Measurements from ENCODE around the gene MEOX2.

Gene MEOX2

GRCh38 chr7:15686295-15686956 lies at the start of gene MEOX2:
TSS of gene MEOX2 (minus strand) at chr7:15686683. CDS start at chr7:15686402, 281 bp downstream.
- no peaks in the 10 kb centered on the region for H3K36me3 Mint-ChIP-seq
- H3K27me3 Mint-ChIP-seq, result peaks cover 35% of the 10 kb centered on the region
- CTCF ChIA-PET, result no interaction called here
- no peak within 1 kb of the TSS for H3K4me3 Mint-ChIP-seq
- no peak for DNase-seq
- no peaks in the 10 kb centered on the region for H3K4me1 Mint-ChIP-seq
- H3K9me3 Mint-ChIP-seq, result no peaks in the 10 kb centered on the region
- H3K27ac Mint-ChIP-seq, result peak within 1 kb of the TSS; percentile 62

- no peak for DNase-seq
- CTCF ChIA-PET, result no interaction called here
Observed at GRCh38 chr7:15729746-15730145, 43.3 kb upstream of the MEOX2 start.

GRCh38 chr7:15725051-15725450 lies 38.6 kb upstream of the MEOX2 start:
- no peaks in the 10 kb centered on the region for H3K4me1 Mint-ChIP-seq
- CTCF ChIA-PET, result no interaction called here
- no peaks in the 10 kb centered on the region for H3K9me3 Mint-ChIP-seq
- DNase-seq, result no peak
- no peaks in the 10 kb centered on the region for H3K27me3 Mint-ChIP-seq
- no peak overlapping the region for H3K4me3 Mint-ChIP-seq
- no peak overlapping the region for H3K27ac Mint-ChIP-seq
- no peaks in the 10 kb centered on the region for H3K36me3 Mint-ChIP-seq

More at GRCh38 chr7:15729746-15730145, 43.3 kb upstream of the MEOX2 start:
- Mint-ChIP-seq H3K27ac (no peak overlapping the region), H3K4me1 (no peaks in the 10 kb centered on the region), H3K4me3 (no peak overlapping the region), H3K27me3 (no peaks in the 10 kb centered on the region), H3K9me3 (no peaks in the 10 kb centered on the region), H3K36me3 (no peaks in the 10 kb centered on the region)

GRCh38 chr7:15723841-15724240 lies 37.4 kb upstream of the MEOX2 start:
- Mint-ChIP-seq H3K4me1 (no peaks in the 10 kb centered on the region), H3K36me3 (no peaks in the 10 kb centered on the region), H3K27ac (no peak overlapping the region), H3K4me3 (no peak overlapping the region), H3K27me3 (no peaks in the 10 kb centered on the region), H3K9me3 (no peaks in the 10 kb centered on the region)
- CTCF ChIA-PET, result no interaction called here
- no peak for DNase-seq

- Mint-ChIP-seq H3K9me3 (no peaks in the 10 kb centered on the region), H3K27ac (no peak overlapping the region), H3K36me3 (no peaks in the 10 kb centered on the region), H3K27me3 (no peaks in the 10 kb centered on the region), H3K4me1 (no peaks in the 10 kb centered on the region), H3K4me3 (no peak overlapping the region)
- CTCF ChIA-PET, result interaction anchor here (0.7 to 1.7 kb wide), 4 partner anchors 12 to 417 kb away, joined by 3 to 6 read pairs (median 4); no protein-coding TSS in a partner anchor
- no peak for DNase-seq
Observed at GRCh38 chr7:15720849-15721471, 34.5 kb upstream of the MEOX2 start.

GRCh38 chr7:15719311-15719710 lies 32.8 kb upstream of the MEOX2 start:
- H3K27ac Mint-ChIP-seq, result no peak overlapping the region
- no peaks in the 10 kb centered on the region for H3K9me3 Mint-ChIP-seq
- H3K27me3 Mint-ChIP-seq, result no peaks in the 10 kb centered on the region
- no peak overlapping the region for H3K4me3 Mint-ChIP-seq
- no peaks in the 10 kb centered on the region for H3K36me3 Mint-ChIP-seq
- CTCF ChIA-PET, result interaction anchor here (0.8 kb wide), 1 partner anchor 144 kb away, joined by 3 read pairs; no protein-coding TSS in a partner anchor
- no peaks in the 10 kb centered on the region for H3K4me1 Mint-ChIP-seq
- DNase-seq, result no peak

- H3K4me3 Mint-ChIP-seq, result no peak overlapping the region
- H3K27ac Mint-ChIP-seq, result no peak overlapping the region
- no peaks in the 10 kb centered on the region for H3K4me1 Mint-ChIP-seq
- no peaks in the 10 kb centered on the region for H3K9me3 Mint-ChIP-seq
- DNase-seq, result no peak
- CTCF ChIA-PET, result no interaction called here
- no peaks in the 10 kb centered on the region for H3K27me3 Mint-ChIP-seq
- H3K36me3 Mint-ChIP-seq, result no peaks in the 10 kb centered on the region
Observed at GRCh38 chr7:15715435-15715834, 29.0 kb upstream of the MEOX2 start.

- H3K27ac Mint-ChIP-seq, result no peak overlapping the region
- peaks cover 2% of the 10 kb centered on the region for H3K4me1 Mint-ChIP-seq
- no peaks in the 10 kb centered on the region for H3K36me3 Mint-ChIP-seq
- H3K9me3 Mint-ChIP-seq, result peaks cover 5% of the 10 kb centered on the region
- H3K4me3 Mint-ChIP-seq, result no peak overlapping the region
- CTCF ChIA-PET, result no interaction called here
- no peaks in the 10 kb centered on the region for H3K27me3 Mint-ChIP-seq
- no peak for DNase-seq
Observed at GRCh38 chr7:15709978-15710377, 23.5 kb upstream of the MEOX2 start.

- Mint-ChIP-seq H3K36me3 (no peaks in the 10 kb centered on the region), H3K4me3 (no peak overlapping the region), H3K27me3 (no peaks in the 10 kb centered on the region), H3K9me3 (peaks cover 9% of the 10 kb centered on the region), H3K27ac (no peak overlapping the region), H3K4me1 (peaks cover 2% of the 10 kb centered on the region)
- CTCF ChIA-PET, result no interaction called here
- DNase-seq, result no peak
Observed at GRCh38 chr7:15707570-15707969, 21.1 kb upstream of the MEOX2 start.

GRCh38 chr7:15703732-15704131 lies 17.2 kb upstream of the MEOX2 start:
- Mint-ChIP-seq H3K4me3 (no peak overlapping the region), H3K4me1 (no peaks in the 10 kb centered on the region), H3K27me3 (no peaks in the 10 kb centered on the region), H3K27ac (no peak overlapping the region), H3K9me3 (peaks cover 7% of the 10 kb centered on the region), H3K36me3 (no peaks in the 10 kb centered on the region)
- CTCF ChIA-PET, result no interaction called here
- DNase-seq, result no peak

GRCh38 chr7:15692501-15693020 lies 6.1 kb upstream of the MEOX2 start:
- no peaks in the 10 kb centered on the region for H3K36me3 Mint-ChIP-seq
- no peak for DNase-seq
- no peak overlapping the region for H3K27ac Mint-ChIP-seq
- no peak overlapping the region for H3K4me3 Mint-ChIP-seq
- no peaks in the 10 kb centered on the region for H3K4me1 Mint-ChIP-seq
- CTCF ChIA-PET, result no interaction called here
- peaks cover 10% of the 10 kb centered on the region for H3K27me3 Mint-ChIP-seq
- peaks cover 2% of the 10 kb centered on the region for H3K9me3 Mint-ChIP-seq

- H3K4me3 Mint-ChIP-seq, result no peak overlapping the region
- CTCF ChIA-PET, result no interaction called here
- DNase-seq, result no peak
- no peak overlapping the region for H3K27ac Mint-ChIP-seq
- H3K36me3 Mint-ChIP-seq, result no peaks in the 10 kb centered on the region
- no peaks in the 10 kb centered on the region for H3K9me3 Mint-ChIP-seq
- H3K4me1 Mint-ChIP-seq, result no peaks in the 10 kb centered on the region
- peaks cover 35% of the 10 kb centered on the region for H3K27me3 Mint-ChIP-seq
Observed at GRCh38 chr7:15688911-15689310, 2.4 kb upstream of the MEOX2 start.

- no peaks in the 10 kb centered on the region for H3K4me1 Mint-ChIP-seq
- no peaks in the 10 kb centered on the region for H3K9me3 Mint-ChIP-seq
- DNase-seq, result no peak
- CTCF ChIA-PET, result no interaction called here
- H3K27ac Mint-ChIP-seq, result no peak overlapping the region
- H3K27me3 Mint-ChIP-seq, result peaks cover 35% of the 10 kb centered on the region
- H3K36me3 Mint-ChIP-seq, result no peaks in the 10 kb centered on the region
- no peak overlapping the region for H3K4me3 Mint-ChIP-seq
Observed at GRCh38 chr7:15688279-15688626, 1.8 kb upstream of the MEOX2 start.

GRCh38 chr7:15687546-15688278 lies 1.2 kb upstream of the MEOX2 start:
- Mint-ChIP-seq H3K27me3 (peaks cover 35% of the 10 kb centered on the region), H3K36me3 (no peaks in the 10 kb centered on the region), H3K4me3 (no peak overlapping the region), H3K4me1 (no peaks in the 10 kb centered on the region), H3K27ac (no peak overlapping the region), H3K9me3 (no peaks in the 10 kb centered on the region)
- CTCF ChIA-PET, result no interaction called here
- no peak for DNase-seq
